Astrocyte of the cerebellum (primary cell): ENCODE measurements around the gene CARMIL1.

ENCODE experiments used
- DNase-seq: peaks from one replicate; pipeline ENCODE4 v3.0.0-alpha.2; 2011; ENCODE audit warnings: low read depth
- H3K4me3 ChIP-seq: 2 replicates; pipeline ENCODE4 v1.5.1; 2011; ENCODE audit warnings: mild to moderate bottlenecking, low read depth, low read length, moderate library complexity
- in situ Hi-C: cut with HindIII; loops from 2 replicates; pipeline ENCODE4 v1.10.0; 2017; ENCODE audit warnings: low sequenced_read_pairs
- TF ChIP-seq, protein P1 (sequence below): IDR thresholded peaks from 2 replicates; pipeline ENCODE4 v1.5.1; 2012; ENCODE audit warnings: low read length, low read depth, moderate library complexity, mild to moderate bottlenecking; ENCODE audit errors: missing control alignments

CARMIL1 gene

DNA sequence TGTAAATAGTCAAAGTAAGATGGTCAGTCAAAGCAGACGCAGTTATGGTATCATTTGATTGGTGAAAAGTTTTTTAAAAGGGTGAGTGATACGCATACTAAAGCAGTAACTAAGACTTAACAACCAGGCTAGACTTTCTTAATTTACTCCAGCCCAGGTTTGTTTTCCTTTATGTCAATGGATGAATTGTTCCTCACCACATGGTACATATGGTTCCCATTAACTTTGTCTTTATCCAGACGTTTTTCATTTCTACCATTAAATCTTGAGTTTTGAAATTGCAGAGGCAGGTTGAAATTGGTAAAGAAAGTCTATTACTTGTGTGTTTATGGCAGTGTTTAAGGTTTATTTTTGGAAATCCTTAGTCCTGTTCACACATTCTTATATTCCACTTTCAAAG is 274.3 kb downstream of the CARMIL1 start:
- in situ Hi-C loops: no loop called here
- H3K4me3 ChIP-seq: no peak overlapping the region
- DNase-seq: no peak
- TF ChIP-seq, protein P1, sequence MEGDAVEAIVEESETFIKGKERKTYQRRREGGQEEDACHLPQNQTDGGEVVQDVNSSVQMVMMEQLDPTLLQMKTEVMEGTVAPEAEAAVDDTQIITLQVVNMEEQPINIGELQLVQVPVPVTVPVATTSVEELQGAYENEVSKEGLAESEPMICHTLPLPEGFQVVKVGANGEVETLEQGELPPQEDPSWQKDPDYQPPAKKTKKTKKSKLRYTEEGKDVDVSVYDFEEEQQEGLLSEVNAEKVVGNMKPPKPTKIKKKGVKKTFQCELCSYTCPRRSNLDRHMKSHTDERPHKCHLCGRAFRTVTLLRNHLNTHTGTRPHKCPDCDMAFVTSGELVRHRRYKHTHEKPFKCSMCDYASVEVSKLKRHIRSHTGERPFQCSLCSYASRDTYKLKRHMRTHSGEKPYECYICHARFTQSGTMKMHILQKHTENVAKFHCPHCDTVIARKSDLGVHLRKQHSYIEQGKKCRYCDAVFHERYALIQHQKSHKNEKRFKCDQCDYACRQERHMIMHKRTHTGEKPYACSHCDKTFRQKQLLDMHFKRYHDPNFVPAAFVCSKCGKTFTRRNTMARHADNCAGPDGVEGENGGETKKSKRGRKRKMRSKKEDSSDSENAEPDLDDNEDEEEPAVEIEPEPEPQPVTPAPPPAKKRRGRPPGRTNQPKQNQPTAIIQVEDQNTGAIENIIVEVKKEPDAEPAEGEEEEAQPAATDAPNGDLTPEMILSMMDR: no peak

DNA sequence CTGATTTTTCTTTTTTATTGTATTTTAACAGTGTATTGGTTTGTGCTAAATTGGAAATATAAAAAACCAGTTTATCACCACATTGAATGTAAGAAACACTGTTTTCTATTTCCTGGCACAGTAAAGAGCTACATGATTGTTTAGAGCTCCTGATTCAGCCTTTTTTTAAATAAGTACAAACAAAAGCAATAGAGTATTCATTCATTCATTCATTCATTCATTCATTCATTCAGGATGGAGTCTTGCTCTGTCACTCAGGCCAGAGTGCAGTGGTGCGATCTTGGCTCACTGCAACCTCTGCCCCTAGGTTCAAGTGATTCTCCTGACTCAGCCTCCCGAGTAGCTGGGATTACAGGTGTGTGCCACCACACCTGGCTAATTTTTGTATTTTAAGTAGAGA is 276.0 kb downstream of the CARMIL1 start:
- no peak overlapping the region for H3K4me3 ChIP-seq
- in situ Hi-C loops: no loop called here
- TF ChIP-seq, protein P1: no peak
- no peak for DNase-seq

DNA sequence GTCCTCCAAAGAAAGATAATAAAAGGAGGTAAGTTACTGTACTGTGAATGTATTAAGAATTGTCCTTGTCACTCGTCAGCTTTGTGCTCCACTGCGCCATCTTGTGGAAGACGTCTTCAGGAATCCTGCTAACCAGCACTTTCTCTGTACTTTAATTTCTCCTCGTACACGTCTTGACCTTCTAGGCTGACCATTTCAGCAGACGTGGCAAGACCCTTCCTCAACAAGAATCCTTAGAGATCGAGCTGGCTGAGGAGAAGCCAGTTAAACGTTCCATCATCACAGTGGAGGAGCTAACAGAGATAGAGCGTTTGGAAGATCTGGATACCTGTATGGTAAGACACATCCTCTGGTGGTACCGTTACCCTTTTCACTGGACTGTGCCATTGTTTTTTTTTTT is 277.3 kb downstream of the CARMIL1 start:
- TF ChIP-seq, protein P1: peak; percentile 91
- in situ Hi-C loops: no loop called here
- peak; percentile 66 for DNase-seq
- no peak overlapping the region for H3K4me3 ChIP-seq

DNA sequence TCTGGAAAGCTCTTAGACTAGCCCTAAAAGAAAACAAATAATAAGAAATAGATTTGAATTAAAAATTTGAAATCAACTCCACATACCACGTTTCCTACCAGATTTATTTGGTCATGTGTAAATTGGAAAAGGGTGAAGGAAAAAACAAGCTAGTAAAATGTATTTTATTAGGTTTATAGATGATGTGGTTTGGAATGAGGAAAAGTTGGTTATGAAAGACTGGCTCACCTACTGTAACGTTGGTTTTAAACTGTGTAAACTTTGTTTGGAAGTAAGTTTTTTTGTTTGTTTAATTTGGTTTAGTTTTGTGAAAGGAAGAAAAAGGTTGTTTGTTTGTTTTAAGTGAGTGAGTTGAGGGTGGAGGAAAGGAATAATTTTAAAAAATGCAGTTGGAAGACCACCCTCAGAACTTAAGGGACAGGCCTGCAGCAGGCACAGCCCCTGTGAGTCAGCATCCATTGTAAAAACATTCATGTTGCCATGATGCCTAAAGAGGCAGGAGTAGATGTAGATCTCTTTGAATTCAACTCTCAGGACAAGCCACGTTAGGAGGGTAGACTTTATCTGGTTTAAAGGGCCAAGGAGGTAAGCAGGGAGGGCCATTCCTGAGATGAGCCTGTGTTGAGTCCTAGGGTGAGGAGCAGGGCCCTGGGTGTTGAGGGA is 279.1 kb downstream of the CARMIL1 start:
- in situ Hi-C loops: no loop called here

DNA sequence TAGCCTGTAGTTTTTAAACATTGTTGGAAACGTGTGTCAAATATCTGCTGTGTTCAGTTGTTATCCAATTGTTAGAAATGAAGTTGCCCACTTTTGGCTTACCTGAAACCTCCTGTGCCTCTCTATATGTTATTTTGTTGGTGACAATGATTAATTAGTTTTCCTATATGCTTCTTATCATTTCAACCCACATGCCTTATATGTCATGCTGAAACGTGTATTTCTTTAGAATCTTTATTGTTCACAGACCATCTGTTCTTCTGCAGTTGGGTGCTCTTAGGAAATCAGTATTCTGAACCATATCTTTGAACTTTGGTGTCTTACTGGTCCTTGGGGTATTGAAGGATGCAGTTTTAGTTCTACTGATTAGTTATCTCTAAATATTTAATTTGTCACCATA is 281.7 kb downstream of the CARMIL1 start:
- DNase-seq: no peak
- in situ Hi-C loops: no loop called here
- no peak overlapping the region for H3K4me3 ChIP-seq
- TF ChIP-seq, protein P1: no peak

More for the DNA sequence above, 279.1 kb downstream of the CARMIL1 start:
- TF ChIP-seq, protein P1: no peak
- no peak for DNase-seq
- no peak overlapping the region for H3K4me3 ChIP-seq

DNA sequence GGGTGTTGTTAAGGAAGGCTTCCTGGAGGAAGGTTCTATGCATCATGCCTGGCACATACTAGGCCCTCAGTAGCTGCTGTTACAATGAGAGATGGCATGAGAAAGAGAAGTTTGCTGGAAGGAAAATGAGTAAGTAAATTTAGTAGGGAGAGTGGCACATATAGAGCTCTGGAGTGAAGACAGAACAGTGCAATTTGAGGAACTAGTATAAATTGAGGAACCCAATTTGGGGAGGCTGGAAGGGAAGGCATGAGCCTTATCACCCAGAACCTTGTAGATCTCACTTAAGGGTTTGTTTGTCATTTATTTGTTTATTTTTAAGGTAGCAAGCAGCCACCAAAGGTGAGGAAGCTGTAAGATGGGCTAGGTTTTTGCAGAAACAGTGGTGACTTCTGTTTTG is 285.8 kb downstream of the CARMIL1 start:
- no peak for DNase-seq
- TF ChIP-seq, protein P1: no peak
- in situ Hi-C loops: no loop called here
- no peak overlapping the region for H3K4me3 ChIP-seq
